ENCODE data around the gene PLCB1.
"Not testable (repeated sequence)": the region's sequence is repeated elsewhere in the genome, so short reads cannot be mapped to it uniquely, and the experiment has no call there.

The PLCB1 gene

DNA sequence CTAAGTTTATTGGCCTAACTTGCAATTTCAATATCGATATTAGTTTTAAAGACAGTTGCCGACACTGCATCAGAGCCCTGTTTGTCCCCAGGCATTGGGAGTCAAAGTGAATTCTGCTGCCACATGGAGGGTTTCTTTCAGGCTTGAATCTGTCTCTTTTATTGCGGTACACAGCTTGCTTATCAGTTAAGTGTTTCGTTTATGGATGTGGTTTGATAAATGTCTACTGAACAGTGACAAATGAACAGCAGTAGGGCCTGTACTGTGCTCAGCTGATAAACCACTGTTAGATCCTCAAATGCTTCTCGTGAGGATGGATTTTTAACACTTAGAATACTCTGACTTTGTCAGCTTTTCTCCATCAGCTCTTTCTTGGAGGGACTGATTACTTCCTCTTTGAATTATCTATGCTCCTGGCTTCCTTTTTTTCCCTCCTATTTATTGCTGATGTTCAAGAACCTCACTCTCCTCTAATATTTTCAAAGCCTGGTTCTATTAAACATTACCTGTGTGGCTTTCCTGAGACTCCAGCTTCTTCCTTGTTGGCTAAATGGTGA is 240.8 kb downstream of the PLCB1 start:
- no peak overlapping the region for H3K4me3 ChIP-seq (ENCODE audit: low read length)
- DNase-seq (ENCODE audit: low read depth, low spot score) = peak; percentile 88

- no peak overlapping the region for H3K4me3 ChIP-seq (ENCODE audit: low read length)
- no peak for DNase-seq (ENCODE audit: low read depth, low spot score)
These were observed 241.5 kb downstream of the PLCB1 start for GRCh38 chr20:8373579-8373978.

DNA sequence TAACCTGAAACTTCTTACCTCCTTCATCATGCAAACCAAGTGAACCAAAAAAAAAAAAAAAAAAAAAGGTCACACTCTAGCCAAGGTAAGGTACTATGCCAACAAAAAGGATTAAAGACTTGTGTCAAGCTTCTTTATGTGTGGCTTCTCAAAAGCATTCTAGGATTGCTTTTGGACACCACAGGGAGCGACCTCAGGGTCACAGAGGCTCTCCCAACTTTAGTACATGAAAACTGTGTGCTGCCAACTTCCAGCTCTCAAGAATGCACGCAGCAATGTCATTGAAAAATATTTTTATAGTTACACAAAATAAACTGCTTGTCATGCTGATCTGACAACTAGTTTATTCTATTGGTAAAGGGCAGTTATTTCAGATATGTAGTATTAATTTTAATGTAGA is 243.8 kb downstream of the PLCB1 start:
- no peak overlapping the region for H3K4me3 ChIP-seq (ENCODE audit: low read length)
- no peak for DNase-seq (ENCODE audit: low read depth, low spot score)

DNA sequence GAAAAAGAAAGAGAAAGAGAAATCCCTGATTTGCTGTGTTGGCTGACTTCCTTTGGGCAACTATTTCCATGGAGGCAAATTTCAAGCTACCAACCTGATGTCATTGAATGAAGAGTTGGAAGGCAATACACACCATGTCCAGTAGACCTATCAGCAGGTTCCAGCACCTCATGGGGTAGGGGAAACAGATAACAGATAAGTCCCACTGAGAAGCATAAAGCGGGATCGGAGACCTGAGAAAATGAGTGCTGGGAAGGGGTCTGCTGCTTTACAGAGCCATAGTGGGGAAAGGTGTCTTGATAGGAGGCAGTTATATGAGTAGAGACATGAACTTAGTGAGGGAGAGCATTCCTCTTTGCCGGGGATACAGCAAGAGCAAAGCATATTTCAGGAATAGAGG is 244.9 kb downstream of the PLCB1 start:
- no peak for DNase-seq (ENCODE audit: low read depth, low spot score)
- H3K4me3 ChIP-seq (ENCODE audit: low read length) = no peak overlapping the region

DNA sequence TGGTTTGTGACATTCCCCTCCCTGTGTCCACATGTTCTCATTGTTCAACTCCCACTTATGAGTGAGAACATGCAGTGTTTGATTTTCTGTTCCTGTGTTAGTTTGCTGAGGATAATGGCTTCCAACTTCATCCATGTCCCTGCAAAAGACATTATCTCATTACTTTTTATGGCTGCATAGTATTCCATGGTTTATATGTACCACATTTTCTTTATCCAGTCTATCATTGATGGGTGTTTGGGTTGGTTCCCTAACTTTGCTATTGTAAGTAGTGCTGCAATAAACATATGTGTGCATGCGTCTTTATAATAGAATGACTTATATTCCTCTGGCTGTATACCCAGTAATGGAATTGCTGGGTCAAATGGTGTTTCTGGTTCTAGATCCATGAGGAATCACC is 247.1 kb downstream of the PLCB1 start:
- DNase-seq (ENCODE audit: low read depth, low spot score); H3K4me3 ChIP-seq (ENCODE audit: low read length): not testable (repeated sequence)

GRCh38 chr20:8385247-8385646 is 253.2 kb downstream of the PLCB1 start:
- peak; percentile 85 for DNase-seq (ENCODE audit: low read depth, low spot score)
- no peak overlapping the region for H3K4me3 ChIP-seq (ENCODE audit: low read length)

- DNase-seq (ENCODE audit: low read depth, low spot score) = no peak
- H3K4me3 ChIP-seq (ENCODE audit: low read length) = no peak overlapping the region
These were observed 254.9 kb downstream of the PLCB1 start for GRCh38 chr20:8386991-8387390.

DNA sequence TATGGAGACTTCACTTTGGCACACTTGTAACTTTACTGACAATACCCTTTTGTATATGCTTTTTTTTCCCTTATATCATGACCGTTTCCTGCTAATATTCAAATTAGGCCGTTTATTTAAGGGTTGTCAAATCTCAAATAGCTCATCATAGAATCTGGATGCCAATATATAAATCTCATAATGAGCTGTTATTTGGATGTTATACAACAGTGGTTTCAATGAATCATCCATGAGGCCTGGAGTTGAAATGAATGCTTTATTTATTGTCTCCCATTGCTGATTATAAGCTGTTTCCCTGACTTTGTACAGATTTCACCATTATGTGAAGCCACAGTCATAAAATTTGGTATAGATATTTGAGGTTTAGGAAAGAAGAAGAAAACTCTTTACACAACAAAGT is 256.1 kb downstream of the PLCB1 start:
- no peak overlapping the region for H3K4me3 ChIP-seq (ENCODE audit: low read length)
- no peak for DNase-seq (ENCODE audit: low read depth, low spot score)

DNA sequence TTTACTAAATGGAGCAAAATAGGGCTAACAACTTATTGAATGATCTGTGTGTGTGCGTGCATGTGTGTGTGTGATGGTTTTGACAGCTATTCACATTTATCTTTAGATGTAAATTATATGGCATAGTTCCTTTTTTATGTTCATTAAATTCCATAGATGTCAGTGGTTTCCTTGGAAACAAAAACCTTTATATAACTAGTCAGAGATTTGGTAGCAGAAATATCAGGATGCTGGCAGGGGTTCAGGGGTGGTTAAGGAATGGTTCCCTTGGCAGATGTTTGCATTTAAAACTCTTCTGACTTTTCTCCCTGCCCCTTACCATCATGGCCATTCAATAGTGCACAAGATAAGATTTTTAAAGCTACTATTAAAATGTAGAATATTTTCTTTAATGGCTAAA is 256.6 kb downstream of the PLCB1 start:
- no peak overlapping the region for H3K4me3 ChIP-seq (ENCODE audit: low read length)
- no peak for DNase-seq (ENCODE audit: low read depth, low spot score)

DNA sequence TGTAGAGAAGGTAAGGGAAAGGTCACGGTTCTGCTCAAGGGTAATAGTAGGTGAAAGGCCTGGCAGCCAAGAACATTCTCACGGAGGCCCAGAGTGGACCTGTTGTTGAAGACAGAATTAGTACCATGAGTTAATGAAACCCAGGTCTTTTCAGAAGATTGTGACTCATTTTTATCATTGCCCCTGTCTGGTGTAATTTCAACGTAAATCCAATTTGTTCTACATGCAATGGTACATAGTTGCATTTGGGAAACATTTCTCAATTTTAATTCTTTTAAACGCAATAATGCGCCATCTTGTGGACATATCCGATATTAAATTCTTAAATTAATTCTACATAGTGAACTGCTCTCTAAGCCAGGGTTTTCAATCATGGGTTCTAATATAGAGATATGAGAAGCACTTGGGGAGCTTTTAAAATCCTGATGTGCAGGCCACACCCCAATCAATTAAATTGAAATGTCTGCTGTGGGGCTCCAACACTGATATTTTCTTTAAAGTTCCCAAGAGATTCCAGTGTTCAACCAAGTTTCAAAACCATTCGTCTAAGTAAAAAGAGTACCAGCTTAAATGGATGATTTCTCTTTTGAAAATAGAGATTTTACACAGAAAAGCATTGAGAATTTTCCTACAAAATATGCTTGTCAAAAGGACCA is 257.4 kb downstream of the PLCB1 start:
- H3K4me3 ChIP-seq (ENCODE audit: low read length) = no peak overlapping the region
- DNase-seq (ENCODE audit: low read depth, low spot score) = peak; percentile 60

- DNase-seq (ENCODE audit: low read depth, low spot score) = no peak
- H3K4me3 ChIP-seq (ENCODE audit: low read length) = no peak overlapping the region
These were observed 258.0 kb downstream of the PLCB1 start for GRCh38 chr20:8390037-8390433.

- no peak overlapping the region for H3K4me3 ChIP-seq (ENCODE audit: low read length)
- DNase-seq (ENCODE audit: low read depth, low spot score) = no peak
These were observed 258.4 kb downstream of the PLCB1 start for GRCh38 chr20:8390500-8390899.

GRCh38 chr20:8393381-8393780 is 261.3 kb downstream of the PLCB1 start:
- no peak overlapping the region for H3K4me3 ChIP-seq (ENCODE audit: low read length)
- no peak for DNase-seq (ENCODE audit: low read depth, low spot score)

GRCh38 chr20:8394308-8394945 is 262.4 kb downstream of the PLCB1 start:
- DNase-seq (ENCODE audit: low read depth, low spot score) = no peak
- H3K4me3 ChIP-seq (ENCODE audit: low read length) = no peak overlapping the region

DNA sequence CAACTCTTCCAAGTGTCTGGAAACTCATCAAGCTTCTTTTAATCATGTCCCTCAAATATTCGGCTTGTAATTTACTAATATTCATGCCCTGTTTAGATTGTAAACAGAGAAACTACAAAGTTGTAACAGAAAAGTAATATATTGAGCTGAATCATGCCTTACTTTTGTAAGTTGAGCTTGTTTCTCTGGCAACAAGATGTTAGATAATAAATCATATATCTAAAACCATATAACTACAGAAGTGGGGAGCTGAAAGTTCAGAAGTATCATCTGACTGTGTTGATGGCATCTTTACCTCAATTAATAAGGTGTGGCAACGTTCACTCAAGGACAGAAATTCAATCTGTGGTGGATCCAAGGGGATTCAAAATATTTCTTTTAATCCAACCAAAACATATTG is 263.9 kb downstream of the PLCB1 start:
- H3K4me3 ChIP-seq (ENCODE audit: low read length) = no peak overlapping the region
- DNase-seq (ENCODE audit: low read depth, low spot score) = no peak

- DNase-seq (ENCODE audit: low read depth, low spot score) = no peak
- H3K4me3 ChIP-seq (ENCODE audit: low read length) = no peak overlapping the region
These were observed 266.4 kb downstream of the PLCB1 start for GRCh38 chr20:8398263-8399051.

- H3K4me3 ChIP-seq (ENCODE audit: low read length) = no peak overlapping the region
- DNase-seq (ENCODE audit: low read depth, low spot score) = peak; percentile 16
These were observed 267.9 kb downstream of the PLCB1 start for GRCh38 chr20:8399947-8400346.

GRCh38 chr20:8400486-8400885 is 268.4 kb downstream of the PLCB1 start:
- H3K4me3 ChIP-seq (ENCODE audit: low read length) = no peak overlapping the region
- no peak for DNase-seq (ENCODE audit: low read depth, low spot score)

DNA sequence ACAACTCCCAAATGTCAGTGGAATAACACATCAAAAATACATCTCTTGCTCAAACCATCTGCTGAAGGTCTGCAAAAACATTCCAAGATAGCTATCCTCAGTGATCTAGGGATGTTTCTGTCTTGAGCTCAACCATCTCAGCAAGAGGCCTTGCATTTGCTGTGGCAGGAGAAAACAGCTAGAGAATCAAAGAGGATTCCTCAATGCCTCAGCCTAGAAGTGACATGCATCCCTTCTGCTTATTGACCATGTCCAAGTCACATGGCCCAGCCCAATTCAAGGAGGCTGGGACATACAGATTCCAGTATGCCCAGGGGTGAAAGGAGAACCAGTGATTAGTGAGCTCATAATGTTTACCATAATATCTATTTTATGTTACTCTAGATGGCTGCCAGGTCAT is 269.5 kb downstream of the PLCB1 start:
- DNase-seq (ENCODE audit: low read depth, low spot score) = no peak
- H3K4me3 ChIP-seq (ENCODE audit: low read length) = no peak overlapping the region

GRCh38 chr20:8402798-8403197 is 270.7 kb downstream of the PLCB1 start:
- no peak overlapping the region for H3K4me3 ChIP-seq (ENCODE audit: low read length)
- no peak for DNase-seq (ENCODE audit: low read depth, low spot score)

Measured in Jurkat, Clone E6-1 (cell line).